GM19043 (cell line): ENCODE measurements around the gene ZMYND8.
A peak's percentile ranks its signal among the peaks of the same experiment; 100 is the strongest.
"Not testable (repeated sequence)": the region's sequence is repeated elsewhere in the genome, so short reads cannot be mapped to it uniquely, and the experiment has no call there.

Experiments used
- ATAC-seq: cut with Tn5 transposase; IDR thresholded peaks from one replicate; pipeline ENCODE4 v1.9.1; 2021; ENCODE audit warnings: low read depth; ENCODE audit not compliant: unreplicated experiment

The ZMYND8 gene

GRCh38 chr20:47272893-47273590, 83.5 kb downstream of the ZMYND8 start:
- no peak for ATAC-seq

DNA sequence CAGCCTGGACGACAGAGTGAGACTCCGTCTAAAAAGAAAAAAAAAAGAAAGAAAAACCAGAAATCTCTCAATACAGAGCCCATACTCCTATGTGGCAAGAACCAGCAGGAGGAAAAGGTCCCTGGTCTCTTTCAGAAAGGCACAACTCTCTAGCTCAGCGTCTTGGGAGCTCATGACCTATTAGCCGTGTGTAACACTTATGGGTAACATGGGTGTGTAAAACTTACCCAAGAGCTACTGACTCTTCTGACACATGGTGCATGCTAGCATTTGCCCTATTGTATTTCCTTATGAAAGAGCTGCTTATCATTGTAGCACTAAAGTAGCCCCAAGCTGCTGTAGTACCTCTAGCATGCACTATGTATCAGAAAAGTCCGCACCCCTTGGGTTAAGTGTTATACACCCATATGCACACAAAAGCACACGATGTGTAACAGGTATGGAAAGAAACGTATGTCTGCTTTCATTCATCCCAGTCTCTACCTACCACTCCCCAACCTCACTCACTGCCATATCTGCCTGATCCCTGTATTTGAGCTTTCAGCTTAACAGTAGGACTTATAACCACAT, 85.4 kb downstream of the ZMYND8 start:
- no peak for ATAC-seq

DNA sequence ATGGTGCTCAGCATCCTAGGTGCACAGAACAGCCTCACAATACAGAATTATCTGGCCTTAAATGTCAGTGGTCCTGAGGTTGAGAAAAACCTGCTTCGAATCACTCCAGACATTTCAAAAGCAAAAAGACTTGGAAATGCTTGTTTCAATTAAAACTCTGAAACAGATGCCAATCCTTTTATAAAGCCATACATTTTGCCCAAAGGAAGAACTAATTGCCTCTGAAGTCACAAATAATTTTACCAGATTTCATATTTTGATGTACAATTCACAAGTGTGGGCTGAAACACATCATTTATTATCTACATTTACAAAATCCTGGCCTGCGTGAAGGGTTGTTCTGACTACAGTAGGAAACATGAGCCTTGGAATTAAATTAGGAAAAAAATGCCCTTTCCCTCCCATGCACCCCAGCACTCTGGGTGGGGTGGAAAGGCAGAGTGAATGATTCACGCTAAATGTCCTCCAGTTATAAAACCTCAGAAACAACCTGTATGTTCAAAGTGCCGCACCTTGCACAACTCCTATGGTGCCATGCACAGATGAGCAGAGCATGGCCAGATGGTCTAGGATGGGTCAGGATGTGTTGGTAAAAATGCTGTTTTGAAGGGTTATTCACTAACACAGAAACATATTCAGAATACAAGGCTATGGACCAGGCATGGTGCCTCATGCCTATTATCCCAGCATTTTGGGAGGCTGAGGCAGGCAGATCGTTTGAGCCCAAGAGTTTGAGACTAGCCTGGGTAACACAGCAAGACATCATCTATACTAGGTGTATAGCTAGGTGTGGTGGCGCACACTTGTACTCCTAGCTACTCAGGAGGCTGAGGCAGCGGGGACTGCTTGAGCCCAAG, 87.0 kb downstream of the ZMYND8 start:
- no peak for ATAC-seq

DNA sequence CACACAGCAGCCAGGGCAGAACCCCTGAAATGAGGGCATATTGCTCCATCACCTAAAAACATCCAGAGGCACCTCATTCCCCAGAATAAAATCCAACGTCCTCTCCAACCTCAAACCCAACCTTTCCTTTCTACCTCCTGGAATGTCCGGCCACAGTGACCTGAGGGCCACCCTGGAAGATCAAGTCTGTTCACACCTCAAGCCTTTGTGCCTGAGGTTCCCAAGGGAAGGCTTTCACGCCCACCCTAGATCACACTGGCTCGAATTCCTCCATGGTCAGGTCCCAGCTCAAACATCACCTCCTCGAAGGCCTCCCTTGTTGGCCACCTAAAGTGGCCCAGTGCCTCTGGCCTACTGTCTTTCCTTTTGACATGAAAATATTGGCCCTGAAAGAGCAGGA, 88.9 kb downstream of the ZMYND8 start:
- ATAC-seq: no peak

GRCh38 chr20:47266847-47267515, 89.5 kb downstream of the ZMYND8 start:
- ATAC-seq: no peak

- no peak for ATAC-seq
Measured at GRCh38 chr20:47265984-47266383, 90.5 kb downstream of the ZMYND8 start.

- ATAC-seq: no peak
Measured at GRCh38 chr20:47265214-47265613, 91.3 kb downstream of the ZMYND8 start.

- not testable (repeated sequence) for ATAC-seq
Measured at GRCh38 chr20:47264137-47264769, 92.2 kb downstream of the ZMYND8 start.

DNA sequence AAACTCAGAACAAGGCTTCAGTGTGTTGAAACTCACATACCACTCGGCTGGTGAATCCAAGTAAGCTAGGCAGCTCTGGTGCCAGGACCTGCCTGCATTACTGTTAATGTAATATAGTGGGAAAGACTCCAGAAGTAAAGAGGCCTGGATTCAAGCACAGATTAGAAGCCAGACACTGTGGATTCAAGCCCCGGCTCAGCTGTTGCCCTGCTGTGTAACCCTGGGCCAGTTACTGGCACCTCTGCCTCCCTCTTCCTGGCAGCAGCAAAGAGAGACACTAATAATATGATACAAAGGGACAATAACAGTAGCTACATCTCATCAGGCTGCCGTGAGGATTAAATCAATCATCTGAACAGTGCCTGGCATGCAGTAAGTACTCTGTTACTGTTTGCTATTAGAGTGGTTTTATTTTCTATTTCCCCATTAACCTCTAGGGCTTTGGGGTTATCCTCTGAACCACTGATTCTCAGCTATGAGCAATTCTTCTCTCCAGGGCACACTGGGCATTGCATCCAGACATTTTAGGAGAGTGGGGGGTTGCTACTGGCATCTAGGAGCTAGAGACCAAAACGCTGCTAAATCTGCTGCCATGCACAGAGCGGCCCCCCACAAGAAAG, 92.9 kb downstream of the ZMYND8 start:
- ATAC-seq: no peak

GRCh38 chr20:47263080-47263464, 93.4 kb downstream of the ZMYND8 start:
- no peak for ATAC-seq

- peak; percentile 49 for ATAC-seq
Measured at GRCh38 chr20:47262365-47263013, 94.0 kb downstream of the ZMYND8 start.

GRCh38 chr20:47262008-47262364, 94.5 kb downstream of the ZMYND8 start:
- ATAC-seq: no peak

- ATAC-seq: not testable (repeated sequence)
Measured at GRCh38 chr20:47261161-47261774, 95.2 kb downstream of the ZMYND8 start.

- ATAC-seq: not testable (repeated sequence)
Measured at GRCh38 chr20:47260540-47261126, 95.9 kb downstream of the ZMYND8 start.

GRCh38 chr20:47258745-47259695, 97.5 kb downstream of the ZMYND8 start:
- ATAC-seq: peak; percentile 46

DNA sequence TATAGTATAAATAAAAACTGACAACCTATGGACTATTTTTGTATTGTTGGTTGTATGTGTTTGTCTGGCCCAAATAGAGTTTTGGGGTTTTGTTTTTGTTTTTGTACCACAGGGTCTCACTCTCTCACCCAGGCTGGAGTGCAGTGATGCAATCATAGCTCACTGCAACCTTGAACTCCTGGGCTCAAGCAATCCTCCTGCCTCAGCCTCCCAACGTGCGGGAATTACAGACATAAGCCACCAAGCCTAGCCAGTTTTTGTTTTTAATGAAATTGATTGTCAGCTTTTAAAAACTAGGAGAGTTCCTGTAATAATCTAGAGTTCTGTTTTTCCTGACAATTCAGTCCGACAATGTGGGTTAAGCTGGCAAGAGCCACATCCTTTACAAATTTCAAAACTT, 98.7 kb downstream of the ZMYND8 start:
- no peak for ATAC-seq

GRCh38 chr20:47257256-47257655, 99.2 kb downstream of the ZMYND8 start:
- ATAC-seq: no peak
